GM19452 (cell line): ENCODE results near the gene TRA2A.
"Not testable (repeated sequence)": the region's sequence is repeated elsewhere in the genome, so short reads cannot be mapped to it uniquely, and the experiment has no call there.

Source experiments
- ATAC-seq: cut with Tn5 transposase; IDR thresholded peaks from one replicate; pipeline ENCODE4 v1.9.1; 2021; ENCODE audit not compliant: unreplicated experiment

Gene TRA2A

DNA sequence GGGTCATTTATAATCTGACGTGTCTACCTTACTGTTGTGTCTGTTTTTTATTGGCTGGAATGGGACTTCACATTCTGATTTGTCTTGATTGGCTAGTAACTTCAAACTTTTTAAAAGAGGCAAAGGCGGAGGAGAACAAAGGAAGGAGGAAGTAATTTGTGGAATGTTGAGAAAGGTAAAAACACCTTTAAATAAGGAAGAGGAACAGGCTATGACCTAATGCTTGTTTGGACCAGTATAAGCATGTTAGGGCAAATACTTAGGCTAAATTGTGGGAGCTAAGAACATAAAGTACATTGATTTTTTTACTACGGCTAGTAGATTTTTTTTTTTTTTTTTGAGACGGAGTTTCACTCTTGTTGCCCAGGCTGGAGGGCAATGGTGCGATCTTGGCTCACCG is 18.0 kb downstream of the TRA2A start:
- ATAC-seq, result not testable (repeated sequence)

DNA sequence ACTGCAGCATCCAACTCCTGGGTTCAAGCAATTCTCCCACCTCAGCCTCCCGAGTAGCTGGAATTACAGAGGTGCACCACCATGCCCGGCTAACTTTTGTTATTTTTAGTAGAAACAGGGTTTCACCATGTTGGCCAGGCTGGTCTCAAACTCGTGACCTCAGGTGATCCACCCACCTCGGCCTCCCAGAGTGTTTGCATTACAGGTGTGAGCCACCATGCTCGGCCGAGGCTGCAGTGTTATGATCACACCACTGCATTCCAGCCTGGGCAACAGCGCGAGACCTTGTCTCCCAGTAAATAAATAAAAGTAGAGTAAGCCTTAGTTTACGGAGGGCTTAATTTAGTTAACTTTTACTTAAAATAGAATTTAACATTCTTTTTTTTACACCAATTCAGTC is 37.8 kb downstream of the TRA2A start:
- no peak for ATAC-seq

DNA sequence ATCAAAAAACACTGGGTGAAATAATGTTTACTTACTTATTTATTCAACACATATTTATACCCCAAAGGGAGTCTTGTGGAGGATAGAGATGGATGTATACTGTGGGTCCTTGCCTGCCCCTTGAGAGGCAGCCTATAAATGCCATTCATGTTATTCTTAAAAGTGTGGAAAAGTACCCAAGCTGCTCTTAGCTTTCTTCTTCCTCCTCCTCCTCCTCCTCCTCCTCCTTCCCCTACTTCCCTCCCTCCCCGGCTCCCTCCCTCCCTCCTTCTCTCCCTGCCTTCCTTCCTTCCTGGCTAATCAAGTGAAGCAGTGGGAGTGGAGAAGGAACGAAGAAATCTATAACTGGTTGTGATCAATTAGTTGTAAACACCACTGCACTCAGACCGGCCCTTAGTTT is 40.3 kb downstream of the TRA2A start:
- ATAC-seq, result no peak

DNA sequence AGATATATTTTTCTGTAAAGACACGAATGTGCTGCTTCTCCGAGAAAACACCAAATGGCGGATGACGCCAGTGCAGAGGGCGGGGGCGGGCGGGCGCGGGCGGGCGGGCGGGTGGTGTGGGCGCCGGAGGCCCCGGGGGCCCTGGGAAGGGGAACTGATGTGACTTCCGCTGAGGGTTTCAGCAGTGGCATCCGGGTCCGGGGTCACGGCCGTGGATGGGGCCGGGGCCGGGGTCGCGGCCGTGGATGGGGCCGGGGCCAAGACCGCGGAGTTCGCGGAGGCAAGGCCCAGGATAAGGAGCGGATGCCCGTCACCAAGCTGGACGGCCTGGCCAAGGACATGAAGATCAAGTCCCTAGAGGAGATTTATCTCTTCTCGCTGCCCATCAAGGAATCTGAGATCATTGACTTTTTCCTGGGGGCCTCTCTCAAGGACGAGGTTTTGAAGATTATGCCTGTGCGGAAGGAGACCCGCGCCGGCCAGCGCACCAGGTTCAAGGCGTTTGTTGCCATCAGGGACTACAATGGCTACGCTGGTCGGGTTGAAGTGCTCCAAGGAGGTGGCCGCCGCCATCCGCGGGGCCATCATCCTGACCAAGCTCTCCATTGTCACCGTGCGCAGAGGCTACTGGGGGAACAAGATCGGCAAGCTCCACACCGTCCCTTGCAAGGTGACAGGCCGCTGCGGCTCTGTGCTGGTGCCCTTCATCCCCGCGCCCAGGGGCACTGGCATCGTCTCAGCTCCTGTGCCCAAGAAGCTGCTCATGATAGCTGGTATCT is 41.2 kb downstream of the TRA2A start:
- peak; percentile 74 for ATAC-seq

DNA sequence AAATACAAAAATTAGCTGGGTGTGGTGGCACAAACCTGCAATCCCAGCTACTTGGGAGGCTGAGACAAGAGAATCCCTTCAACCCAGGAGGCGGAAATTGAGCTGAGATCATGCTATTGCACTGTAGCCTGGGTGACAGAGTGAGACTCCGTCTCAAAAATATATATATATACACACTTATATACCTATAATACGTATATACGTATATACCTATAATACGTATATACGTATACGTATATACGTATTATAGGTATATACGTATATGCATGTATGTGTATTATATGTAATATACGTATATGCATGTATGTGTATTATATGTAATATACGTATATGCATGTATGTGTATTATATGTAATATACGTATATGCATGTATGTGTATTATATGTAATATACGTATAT is 43.1 kb downstream of the TRA2A start:
- not testable (repeated sequence) for ATAC-seq

DNA sequence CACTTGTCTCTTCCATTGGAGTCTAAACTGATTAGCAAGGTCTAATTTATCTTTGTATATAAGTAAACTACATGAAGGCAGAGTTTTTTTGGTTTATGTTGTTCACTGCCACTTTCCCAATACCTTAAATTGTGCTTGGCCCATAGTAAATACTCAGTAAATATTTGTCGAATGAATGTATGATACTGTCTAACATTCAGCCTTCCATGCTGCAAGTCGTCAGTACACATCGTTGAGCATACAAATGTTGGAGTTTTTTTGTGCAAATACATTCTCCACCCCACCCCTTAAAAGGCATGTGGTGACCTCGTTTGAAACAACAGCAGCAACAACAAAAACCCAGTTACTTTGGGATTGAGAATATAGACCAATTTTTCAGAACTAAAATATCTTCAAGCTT is 44.1 kb downstream of the TRA2A start:
- ATAC-seq, result no peak

DNA sequence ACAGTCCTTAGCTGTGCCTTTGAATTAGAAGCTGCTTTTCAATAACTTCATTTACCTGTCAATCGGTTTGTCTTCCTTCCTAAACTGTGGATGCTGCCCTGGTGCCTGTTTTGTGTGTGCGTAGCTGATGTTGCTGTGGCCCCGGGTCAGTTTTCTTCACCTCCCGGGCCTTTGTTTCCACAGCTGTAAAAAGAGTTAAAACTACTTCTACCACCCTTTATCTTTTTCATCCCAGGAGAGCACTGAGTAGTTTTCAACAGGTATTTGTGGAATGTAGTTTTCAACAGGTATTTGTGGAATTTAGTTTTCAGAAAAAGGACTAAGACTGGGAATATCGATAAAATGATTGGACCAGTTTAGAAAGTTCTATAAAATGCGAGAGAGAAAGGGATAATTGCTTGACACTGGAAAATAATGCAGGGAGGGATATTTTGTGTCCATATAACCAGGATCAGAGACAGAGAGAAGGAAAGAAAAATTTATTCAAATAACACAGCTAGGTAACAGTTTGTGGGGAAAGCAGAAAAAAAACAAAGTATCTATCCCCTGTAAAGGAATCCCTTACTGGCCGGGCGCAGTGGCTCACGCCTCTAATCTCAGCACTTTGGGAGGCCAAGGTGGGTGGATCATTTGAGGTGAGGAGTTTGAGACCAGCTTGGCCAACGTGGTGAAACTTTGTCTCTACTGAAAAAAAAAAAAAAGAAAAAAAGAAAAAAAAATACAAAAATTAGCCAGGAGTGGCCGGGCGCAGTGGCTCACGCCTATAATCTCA is 45.6 kb downstream of the TRA2A start:
- no peak for ATAC-seq

DNA sequence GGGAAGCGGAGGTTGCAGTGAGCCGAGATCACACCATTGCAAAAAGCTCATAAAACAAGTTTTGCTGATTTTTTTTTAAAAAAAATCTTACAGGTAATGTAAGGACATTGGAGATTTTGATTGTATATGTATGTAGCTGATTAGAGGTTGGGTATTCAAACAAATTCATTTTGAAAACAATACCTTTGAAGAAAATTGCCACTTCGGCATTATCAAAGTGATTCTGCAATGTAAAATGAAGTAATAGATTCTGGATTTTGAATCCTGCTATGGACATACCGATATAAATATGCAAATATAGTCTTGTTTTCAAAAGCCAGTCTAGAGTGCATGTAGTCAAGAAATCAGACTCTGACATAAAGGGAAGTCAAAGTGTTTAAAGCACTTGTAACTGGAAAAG is 49.1 kb downstream of the TRA2A start:
- ATAC-seq, result no peak

DNA sequence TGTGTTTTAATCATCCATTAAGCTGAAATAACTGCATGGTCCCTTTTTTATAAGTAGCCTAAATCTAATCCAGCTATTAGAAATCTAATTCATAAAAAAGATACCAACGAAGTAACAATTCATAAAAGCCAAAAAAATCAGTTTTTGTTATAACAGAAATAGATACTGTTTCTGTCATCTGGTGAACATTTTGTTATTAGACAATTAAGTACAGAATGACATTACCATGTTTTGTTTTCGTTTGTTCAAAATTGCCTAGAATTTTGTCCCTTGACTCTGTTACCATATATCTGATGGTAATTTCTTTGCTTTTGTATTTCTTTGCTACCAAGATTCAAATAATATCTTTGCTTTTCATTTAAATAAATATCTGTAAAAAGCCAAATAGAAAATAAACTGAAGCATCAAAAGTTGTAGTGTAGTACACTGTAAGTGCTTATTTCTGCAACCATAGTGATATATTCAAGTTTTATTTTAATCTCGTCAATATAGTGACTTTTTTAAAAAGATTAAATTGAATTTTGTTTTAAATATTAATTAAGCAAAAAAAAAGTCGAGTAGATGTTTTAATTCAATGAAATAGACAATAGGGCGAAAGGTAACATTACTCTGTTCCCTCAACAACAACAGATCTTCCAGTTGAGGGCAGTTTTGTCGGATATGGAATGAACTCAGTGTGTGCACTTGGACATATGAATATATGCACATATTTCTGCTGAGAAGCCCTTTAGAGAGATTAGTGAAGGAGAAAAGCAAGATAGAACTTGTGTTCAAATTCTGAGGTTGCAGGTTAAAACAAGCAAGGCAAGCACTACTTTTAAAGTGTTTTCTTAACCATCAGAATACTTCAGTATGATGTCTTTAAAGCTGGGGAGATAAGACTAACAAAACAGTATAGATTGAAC is 53.6 kb downstream of the TRA2A start:
- ATAC-seq, result no peak

DNA sequence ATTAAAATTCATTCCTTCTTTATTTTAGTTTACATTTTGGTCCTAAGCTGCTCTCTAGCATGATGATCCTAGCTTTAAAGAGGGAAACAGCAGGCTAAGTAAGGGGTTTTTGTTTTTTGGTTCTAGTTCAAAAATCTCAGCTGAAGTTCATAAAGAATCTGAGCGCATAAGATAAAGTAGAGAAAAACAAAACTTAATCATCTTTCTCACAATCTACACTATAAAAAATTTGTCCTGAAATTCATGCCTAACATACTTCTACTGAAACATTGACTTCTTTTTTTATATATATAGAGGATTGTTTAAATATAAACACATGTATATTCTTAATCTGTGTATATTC is 54.7 kb downstream of the TRA2A start:
- no peak for ATAC-seq

DNA sequence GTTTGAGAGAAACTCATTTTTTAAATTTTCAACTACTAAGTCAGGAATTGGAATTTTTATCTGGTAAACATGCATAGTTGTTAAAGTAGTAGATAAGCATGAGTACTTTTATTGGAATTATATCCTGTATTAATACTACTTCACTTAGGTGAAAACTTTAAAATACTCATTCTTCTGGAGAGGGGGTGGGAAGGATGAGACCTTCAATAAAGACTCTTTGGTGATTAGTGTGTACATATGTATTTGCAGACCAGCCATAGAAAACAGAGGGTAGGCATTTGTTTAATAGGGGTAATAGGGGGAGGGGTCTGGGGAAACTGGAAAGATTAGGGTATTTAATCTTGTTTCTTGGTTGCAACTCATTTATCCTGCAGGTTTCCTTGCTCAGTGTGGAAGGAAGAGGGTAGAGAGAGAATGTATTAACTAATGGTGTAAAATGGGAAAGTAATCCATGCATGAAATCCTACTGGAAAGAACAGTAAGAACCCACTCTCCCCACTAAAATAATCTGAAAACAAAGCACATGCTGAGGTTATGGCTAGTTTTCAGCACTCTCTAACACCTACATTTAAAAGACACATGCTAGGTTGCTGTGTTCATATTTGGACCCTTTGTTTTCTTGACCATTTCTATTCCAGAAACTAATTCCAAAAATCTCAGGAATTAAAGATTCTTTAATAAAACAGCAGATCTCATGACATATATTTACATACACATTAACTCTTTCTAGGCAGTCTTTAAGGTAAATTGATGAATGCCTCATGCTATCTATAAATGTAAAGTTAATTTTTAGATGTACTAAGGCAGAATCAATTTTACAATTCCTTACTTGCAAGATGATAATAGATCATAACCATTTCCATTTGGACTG is 55.3 kb downstream of the TRA2A start:
- no peak for ATAC-seq

DNA sequence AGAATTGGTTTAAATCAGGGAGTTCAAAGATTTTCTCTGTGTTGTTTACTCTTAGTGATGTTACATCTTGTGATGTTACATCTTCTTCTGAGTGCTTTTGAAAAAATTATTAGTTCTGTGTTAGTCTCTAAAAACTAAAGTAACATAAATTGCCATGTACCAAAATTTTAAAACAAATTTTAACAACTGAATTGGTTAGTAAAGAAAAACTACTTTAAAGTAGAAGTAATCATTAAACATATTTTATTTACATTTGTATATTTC is 56.3 kb downstream of the TRA2A start:
- ATAC-seq, result no peak

DNA sequence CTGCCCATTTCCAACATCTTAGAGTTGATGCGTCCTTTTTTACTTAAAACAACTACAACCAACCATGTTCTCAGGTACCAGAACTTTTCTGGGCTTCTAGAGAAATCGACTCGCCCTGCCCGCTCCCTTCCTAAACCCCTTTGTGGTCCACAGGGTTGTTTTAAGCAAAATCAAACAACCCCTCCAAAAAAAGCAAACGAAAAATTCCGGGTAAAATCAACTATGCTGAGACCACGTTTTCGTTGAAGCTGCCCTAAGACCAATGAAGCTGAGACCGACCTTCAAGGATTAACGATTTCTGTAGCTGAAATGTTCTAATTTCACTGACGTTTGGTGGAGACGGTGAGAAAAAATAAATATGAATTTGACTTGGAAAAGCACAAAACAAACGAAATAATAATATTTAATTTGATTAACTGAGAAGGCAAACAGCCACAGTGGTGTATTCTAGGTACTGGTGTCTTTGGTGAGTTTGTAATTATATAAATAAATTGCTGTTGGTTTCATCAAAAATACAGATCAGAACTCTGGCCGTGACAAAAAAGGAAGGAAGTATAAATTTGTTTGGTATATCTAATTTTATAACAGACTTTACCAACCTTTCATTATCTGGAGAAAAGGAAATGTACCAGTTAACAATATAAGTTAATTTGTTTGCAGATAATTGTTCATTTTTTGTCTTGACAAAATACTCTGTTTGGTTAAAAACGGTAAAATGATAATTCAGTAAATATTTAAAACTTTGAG is 56.8 kb downstream of the TRA2A start:
- no peak for ATAC-seq

DNA sequence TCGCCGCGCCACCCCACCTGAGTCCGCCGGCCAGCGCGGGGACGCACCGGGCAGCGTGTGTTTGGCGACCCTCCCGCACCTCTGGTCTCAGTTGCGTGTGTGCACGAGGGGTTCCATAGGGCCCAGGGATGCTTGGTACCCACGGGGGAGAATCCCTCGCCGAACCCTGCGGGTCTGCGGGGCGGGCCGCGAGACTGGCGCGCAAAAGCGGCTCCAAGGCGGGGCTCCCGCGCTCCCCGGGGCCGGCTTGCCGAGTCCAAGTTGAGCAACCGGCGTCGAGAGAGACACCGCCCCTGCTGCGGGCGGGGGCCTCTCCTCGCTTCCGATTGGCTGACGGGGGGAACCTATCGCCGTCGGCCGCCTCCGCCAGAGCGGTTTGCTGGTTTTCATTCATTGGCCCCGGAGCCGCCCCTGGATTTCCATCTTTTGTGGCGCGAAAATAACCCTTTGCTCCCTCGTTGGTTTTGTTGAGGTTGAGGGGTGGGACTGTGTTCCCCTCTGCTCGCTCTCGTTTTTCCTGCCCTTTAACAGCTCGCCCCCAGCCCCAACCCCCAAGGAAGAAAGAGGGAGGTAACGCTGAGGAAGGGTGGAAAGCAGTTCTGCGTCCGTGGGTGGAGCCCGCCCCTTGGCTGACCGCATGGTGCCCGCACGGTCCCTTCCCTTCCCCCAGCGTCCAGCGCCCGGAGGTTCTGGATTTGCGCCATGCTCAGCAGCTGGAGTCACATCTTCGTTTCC is 57.5 kb downstream of the TRA2A start:
- ATAC-seq, result peak; percentile 68

DNA sequence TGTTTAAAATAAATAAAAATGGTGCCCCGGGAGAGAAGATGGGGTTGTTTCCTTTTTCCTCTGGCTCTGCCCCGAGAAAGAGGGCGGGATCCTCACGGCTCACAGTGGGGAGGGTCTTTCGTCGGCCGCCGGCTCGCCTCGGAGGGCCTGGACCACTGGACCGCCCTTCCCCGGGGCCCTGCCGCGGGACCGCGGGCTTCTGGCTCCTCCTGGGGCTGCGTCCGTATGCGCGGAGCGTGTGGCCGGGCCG is 58.0 kb downstream of the TRA2A start:
- ATAC-seq, result peak; percentile 28

DNA sequence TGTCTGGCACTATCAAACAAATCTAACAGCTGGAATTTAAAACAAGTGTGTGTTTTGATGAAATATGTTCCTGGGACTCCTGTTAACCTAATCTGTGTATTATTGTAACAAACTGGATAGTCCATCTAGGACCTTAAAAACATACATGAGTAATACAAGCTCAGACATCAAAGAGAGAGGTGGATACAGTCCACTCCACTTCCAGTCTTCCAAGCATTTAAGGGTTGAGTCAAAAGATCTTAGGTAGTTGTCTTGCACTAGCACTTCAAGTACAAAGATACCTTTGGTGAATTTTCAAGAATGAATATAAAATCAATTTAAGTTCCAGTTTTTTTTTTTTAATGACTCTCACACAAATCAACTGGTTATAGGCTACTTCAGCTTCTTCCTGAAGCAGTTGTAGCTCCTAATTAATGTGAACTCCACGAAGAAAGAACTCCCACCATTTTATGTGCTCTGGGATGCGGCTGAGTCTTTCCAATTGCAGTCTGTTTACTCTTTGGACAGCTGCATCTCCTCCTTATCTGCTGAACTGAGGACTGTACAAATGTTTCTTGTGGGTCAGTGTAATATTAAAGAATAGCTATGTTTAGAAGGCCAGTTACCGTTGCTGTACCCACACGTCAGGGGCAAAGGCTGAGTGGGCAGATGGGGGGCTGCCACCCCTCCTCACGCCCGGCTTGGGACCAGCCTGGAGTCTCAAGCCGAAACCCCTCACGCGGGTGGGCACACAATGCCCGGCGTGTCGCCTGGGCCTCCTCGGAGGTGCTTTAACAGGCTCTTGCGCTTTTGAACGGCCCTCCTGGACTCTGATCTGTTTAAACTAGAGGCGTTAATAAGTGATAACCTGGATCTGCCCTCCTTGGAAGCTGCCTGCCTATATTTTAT is 58.6 kb downstream of the TRA2A start:
- ATAC-seq, result no peak

DNA sequence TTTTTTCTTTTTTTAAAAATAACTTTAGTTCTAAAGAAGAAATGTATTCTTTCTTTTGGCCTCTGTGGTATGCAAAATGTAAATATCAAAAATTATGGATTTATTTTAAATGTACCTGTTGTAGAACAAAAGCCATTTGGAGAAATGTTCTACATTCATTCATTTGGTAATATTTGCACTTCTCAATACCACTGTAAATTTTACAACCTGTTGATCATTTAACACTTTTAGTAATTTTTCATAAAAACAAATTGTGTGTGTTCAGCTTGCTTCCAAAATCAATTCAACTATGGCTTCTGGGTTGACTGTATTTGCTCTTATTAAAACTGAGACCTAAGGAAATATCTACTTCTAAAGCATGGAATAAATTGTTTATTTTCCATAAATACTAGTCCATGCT is 59.2 kb downstream of the TRA2A start:
- no peak for ATAC-seq

DNA sequence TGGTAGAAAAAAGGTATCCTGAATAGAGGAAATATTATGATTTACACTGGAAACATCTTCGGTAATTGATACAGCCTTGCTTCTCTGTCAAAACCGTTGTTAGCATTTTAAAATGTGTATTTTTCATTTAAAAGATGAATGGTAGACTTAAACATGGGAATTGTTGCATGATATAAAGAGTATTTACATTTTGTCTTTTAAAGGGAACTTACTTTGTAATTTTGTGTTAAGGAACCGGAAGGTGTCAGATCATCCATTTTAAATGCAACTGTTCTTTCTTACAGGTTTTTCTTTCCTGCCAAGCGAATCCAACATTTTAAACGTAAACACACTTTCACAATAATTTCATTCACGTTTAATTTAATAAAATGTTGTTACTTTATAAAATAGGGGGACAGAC is 59.7 kb downstream of the TRA2A start:
- no peak for ATAC-seq
